Mucosa of gallbladder (tissue), 1 donor: ENCODE data around the gene COG5. TPM values are rescaled to one million over a fixed set of nuclear protein-coding genes. Genes with fewer than 3 reads are reported as not detected.
"Not testable (repeated sequence)": the region's sequence is repeated elsewhere in the genome, so short reads cannot be mapped to it uniquely, and the experiment has no call there.

Source experiments
- DNase-seq: peaks from one replicate; pipeline ENCODE4 v3.0.0-alpha.2; 2020; ENCODE audit warnings: low spot score
- total RNA-seq: library from RNA; stranded (reverse); gene quantifications from one replicate; pipeline ENCODE4 v1.2.1, GENCODE V29; 2021
- donor health status: DM: no; HTN: no; CAD: no.

Gene COG5
- total RNA-seq, 1 donor from 2014 or later = 34.6 TPM

GRCh38 chr7:107579885-107580715, 16.4 kb upstream of the COG5 start, which contains the start of gene BCAP29:
TSS of gene BCAP29 (plus strand) at chr7:107580246. CDS start at chr7:107580773, 527 bp downstream.
- peak; percentile 37 for DNase-seq

- no peak for DNase-seq
Observed at GRCh38 chr7:107579554-107579884, 15.8 kb upstream of the COG5 start.

- no peak for DNase-seq
Observed at GRCh38 chr7:107573537-107573936, 9.8 kb upstream of the COG5 start.

- DNase-seq = no peak
Observed at GRCh38 chr7:107570298-107570697, 6.6 kb upstream of the COG5 start.

- no peak for DNase-seq
Observed at GRCh38 chr7:107564553-107565298, 1.0 kb upstream of the COG5 start.

GRCh38 chr7:107563081-107563774, 492 bp downstream of the COG5 start:
- no peak for DNase-seq

- DNase-seq = no peak
Observed at GRCh38 chr7:107560898-107561516, 2.7 kb downstream of the COG5 start.

GRCh38 chr7:107559864-107560263, 3.9 kb downstream of the COG5 start:
- no peak for DNase-seq

GRCh38 chr7:107555893-107556292, 7.8 kb downstream of the COG5 start:
- DNase-seq = no peak

- DNase-seq = no peak
Observed at GRCh38 chr7:107551936-107552335, 11.8 kb downstream of the COG5 start.

- DNase-seq = no peak
Observed at GRCh38 chr7:107544848-107545591, 18.7 kb downstream of the COG5 start.

- no peak for DNase-seq
Observed at GRCh38 chr7:107543338-107543993, 20.3 kb downstream of the COG5 start.

- no peak for DNase-seq
Observed at GRCh38 chr7:107538001-107538400, 25.7 kb downstream of the COG5 start.

GRCh38 chr7:107537228-107537627, 26.5 kb downstream of the COG5 start:
- DNase-seq = not testable (repeated sequence)

- no peak for DNase-seq
Observed at GRCh38 chr7:107534139-107534538, 29.6 kb downstream of the COG5 start.

- no peak for DNase-seq
Observed at GRCh38 chr7:107530751-107531150, 33.0 kb downstream of the COG5 start.

- no peak for DNase-seq
Observed at GRCh38 chr7:107528461-107528860, 35.3 kb downstream of the COG5 start.

GRCh38 chr7:107527196-107527595, 36.5 kb downstream of the COG5 start:
- no peak for DNase-seq

- no peak for DNase-seq
Observed at GRCh38 chr7:107526672-107527071, 37.0 kb downstream of the COG5 start.

GRCh38 chr7:107506674-107507339, 56.9 kb downstream of the COG5 start:
- DNase-seq = peak; percentile 47
